NCI-H524 (cell line): ENCODE measurements around the gene KSR2.
A peak's percentile ranks its signal among the peaks of the same experiment; 100 is the strongest.

ENCODE experiments used
- DNase-seq, 2 experiments: peaks; one replicate each; lab custom pipeline; 2025; lab: John Stamatoyannopoulos, UW

The KSR2 gene

DNA sequence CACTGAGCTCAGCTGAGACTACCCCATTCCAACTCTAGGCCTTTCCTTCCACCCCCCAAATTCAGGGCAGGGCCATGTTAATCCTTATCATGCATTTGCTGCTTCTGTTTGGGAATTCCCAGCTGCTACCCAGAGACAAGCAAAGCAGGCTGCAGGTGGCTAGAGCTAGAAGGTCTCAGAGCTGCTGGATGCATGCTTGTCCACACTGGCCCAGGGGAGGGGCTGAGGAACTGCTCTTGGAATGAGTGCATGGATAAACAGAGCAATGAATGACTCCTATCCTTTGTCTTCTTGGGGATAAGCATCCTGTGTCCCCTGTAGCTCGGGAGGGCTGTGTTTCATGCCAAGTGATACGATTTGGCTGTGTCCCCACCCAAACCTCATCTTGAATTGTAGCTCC is 470.5 kb downstream of the KSR2 start:
- no peak for DNase-seq

DNA sequence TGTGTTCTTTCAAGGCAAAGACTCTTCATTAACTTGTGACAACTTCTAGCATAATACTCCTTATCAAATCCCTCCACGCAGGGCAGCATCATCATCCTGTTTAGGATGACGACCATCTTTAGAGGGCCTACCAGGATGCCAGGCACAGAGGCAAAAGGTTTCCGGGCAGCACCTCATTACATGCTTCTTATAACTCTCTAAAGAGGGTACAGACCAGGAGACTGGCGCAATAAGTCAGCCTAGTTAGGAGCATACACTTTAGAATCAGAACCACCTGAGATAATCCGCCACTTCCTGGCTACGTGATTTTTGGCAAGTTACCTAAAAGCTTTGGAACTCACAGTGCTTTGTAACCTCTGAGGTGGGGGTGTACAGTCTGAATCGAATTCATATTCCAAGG is 471.4 kb downstream of the KSR2 start:
- no peak for DNase-seq

DNA sequence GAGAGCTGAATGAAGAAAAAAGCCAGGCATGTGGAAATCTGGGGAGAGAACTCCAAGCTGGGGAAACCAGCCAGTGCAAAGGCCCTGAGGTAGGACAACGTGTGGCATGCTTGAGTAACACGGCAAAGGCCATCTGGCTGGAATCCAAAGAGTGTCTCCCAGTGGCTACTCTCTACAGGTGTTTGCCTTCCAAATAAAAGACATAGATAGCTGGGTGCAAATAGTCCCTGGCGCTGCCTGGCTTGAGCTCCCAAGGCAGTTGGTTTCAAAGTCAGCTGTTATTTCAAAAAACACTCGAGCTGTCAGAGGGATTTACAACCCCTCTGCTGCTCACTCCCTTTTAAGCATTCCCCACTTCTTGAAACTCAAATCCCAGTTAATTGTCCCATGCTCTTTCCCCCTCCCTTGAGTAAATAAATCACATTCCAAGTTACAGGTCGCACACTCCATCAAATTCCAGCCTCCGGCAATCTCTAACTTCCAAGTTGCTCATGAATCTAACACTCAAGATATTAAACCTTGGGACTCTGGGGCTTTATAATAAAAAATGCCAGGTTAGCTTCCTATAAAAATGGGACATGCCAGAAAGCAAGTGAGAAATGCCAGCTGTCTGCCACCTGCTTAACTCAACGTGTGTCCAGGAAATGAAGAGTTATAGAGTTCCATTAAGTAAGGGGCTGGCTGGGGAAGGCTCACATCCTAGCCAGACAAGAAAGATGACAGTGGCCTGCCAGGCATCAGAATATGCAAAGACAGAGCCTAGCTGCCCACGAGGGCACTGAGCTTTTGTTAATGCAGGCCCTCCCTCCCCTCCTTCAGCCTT is 473.7 kb downstream of the KSR2 start:
- DNase-seq: peak; percentile 84 to 88

DNA sequence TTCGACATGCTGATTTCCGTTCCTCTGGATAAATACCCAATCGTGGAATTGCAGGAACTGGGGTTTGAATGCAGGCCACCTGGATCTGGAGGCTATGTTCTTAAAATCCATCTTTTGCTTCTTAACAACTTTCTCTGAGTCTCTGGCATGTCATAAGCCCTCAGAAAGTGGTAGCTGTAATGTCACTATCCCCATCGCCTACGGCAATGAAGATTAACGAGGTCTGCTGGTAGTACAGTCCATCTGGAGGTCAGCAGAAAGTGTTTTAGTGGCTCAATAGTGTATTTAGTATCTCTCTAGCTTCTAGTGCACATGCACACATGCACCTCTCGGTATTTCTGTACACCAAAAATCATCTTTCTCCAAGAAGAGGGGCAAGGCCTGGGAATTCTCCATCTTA is 477.1 kb downstream of the KSR2 start:
- peak in 1 of 2 experiments; percentile 15 for DNase-seq

DNA sequence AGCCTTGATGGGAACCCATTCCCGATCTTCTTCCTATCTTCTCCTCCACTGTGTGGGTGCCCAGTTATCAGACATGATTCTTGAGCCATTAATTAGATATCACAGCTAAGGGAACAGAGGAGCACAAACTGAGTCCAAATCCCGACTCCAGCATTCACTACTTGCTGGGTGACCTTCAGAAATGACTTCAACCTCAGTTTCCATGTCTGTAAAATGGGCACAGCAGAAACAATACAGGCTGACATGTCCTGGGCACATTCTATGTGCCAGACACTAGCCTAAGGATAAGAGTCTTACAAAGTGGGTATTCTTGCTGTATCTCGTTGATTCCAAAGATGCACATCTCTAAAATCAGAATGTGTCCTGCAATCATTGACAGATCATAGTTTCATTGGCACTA is 478.7 kb downstream of the KSR2 start:
- DNase-seq: no peak

DNA sequence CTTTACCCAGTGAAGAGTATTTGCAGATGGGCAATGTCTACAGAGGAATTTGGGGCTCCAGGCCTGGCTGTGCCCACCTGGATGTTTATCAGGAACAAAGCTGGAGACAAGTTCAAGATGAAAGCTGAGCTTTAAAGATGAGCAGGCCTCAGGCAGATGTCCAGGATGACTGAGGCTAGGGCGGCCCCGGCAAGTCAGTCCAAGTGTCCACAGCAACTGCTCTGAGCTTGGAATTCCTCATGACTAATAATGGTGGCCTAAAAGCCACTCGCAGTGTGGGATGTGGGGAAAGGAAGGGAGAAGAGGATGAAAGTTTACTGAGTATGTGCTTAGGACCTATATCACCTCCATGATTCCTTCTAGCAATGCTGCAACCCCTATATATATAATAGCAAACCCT is 479.1 kb downstream of the KSR2 start:
- no peak for DNase-seq

DNA sequence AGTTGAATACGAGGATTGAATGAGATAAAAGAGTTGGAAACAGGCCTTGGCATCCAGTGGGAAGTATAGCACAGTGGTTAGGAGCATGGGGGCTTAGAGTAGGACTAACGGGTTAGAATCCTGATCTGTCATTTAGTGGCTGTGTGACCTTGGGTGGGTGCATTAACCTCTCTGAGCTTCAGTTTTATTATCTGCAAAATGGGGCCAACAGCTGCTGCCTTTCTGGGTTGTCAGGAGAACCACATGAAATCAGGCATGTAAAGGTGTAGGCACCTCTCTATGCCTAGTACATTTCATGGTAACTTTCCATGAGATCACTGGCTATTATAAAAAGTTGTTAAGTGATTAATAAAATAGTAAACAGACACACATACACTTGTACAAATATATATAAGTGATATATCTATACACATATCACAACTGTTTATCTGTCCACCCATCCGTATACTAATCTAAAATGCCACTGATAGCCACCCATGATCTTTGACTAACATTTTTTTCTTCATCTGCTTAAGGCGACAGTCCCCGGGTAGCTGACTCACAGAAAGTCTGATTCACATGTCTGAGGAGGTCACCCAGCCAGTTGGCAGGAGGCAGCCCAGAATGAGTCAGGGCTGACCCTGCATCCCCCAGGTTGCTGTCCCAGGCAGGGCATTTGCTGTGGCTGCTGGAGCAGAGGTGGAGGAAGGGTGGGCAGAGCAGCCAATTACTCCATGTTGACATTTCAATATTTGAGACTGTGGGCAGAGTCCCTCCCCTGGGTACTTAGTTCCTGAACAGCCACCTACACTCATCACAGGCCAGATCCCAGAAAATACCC is 481.7 kb downstream of the KSR2 start:
- DNase-seq: no peak

DNA sequence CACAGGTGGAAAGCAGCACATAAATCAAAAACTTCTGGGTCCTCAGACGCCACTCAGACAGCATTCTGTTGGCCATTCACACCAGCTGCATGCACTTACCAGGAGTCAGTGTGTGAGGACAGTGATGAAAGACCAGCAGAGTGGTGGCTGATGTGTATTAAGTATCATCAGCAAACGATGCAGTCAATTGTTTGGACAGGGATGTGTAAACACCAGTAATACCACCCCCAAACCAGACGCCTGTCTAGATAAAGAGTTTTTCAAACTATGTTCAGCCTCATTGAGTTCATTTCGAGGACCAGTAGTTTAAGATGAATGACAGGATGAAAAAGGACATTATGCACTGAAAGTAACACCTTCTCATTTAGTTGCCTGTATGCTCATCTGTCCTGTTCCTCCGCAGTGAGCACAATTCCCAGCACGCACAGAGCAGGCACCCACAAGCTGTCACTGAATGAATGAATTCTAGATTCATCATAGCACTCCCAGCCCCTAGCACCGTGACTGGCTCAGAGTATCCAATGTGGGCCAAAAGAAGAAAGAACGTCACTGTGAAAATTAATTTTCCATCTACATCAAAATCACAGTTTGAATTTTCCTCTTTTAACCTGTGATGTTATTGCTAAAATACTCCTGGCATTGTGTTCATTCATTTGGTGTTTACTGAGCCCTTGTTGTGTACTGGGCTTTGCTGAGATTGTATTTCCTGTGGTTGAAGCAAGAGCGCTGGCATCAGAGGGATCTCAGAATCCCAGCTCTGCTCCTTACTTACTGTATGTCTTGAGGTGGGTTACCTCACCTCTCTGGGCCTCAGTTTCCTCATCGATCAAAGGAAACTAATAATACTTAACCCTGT is 482.6 kb downstream of the KSR2 start:
- no peak for DNase-seq

DNA sequence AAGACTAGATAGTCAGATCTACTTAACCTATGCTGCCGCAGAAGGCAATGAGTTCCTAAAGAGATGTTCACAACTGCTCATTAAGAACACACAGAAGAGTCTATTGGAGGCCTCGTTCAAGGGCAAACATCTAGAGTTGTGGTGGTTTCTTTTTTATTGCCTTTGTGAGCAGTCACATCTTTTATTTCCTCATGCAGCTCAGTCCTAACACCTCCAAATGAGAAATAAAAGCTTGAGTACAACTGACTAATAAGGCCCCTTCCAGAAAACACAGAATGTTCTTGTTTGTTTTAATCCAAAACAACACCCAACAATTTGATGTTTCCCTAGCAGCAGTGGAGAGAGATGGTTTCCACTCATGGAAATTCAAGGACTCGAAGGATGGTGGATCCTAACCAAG is 483.9 kb downstream of the KSR2 start:
- no peak for DNase-seq

DNA sequence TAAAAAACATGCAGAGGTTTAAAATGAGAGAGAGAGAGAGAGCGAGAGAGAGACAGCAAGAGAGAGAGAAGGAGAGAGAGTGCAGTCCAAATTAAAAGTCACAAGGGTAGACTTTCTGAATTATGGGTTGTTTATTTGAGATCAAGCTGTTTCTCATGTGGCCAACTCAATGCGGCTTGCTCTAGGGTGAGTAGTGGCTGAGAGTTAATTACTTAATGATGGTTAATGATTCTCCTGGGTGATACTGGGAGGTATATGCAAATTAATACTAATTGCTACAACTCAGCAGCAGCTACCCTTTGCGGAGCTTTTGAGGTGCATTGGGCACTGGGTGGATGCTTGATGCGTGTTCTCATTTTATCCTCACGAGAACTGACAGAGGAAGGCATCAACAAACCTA is 485.3 kb downstream of the KSR2 start:
- no peak for DNase-seq

DNA sequence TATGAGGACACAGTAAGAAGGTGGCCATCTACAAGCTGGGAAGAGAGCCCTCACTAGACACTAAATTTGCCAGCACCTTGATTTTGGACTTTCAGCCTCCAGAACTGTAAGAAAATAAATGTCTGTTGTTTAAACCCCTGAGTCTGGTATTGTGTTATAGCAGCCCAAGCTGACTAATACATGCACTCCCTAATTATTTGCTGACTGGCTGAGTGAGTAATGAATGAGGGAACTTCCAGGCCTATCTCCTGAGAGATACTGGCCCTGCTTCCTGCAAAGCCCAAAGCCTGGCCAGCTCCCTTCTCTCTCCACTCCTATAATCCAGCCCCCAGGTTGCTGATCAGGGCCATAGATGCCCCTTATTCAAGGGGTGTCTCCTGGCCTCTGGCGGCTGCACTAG is 487.3 kb downstream of the KSR2 start:
- DNase-seq: no peak

DNA sequence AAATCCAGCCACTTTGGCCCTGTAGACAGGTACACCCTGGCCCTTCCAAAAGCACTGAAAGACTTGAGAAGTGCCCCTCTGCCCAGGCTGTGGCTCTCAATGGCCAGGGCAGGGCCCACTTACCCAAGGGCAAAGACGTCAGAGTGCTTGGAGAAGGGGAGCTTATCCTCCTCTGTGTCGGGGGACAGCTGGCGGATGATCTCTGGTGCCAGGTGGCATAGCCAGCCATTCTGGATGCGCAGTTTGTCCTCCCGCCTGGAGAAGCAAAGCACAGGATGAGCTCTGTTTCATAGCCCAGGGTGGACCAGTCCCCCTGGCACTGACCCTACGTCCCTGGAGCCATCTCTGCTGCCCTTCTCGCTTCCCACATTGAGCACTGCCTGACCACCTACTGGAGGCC is 492.4 kb downstream of the KSR2 start:
- DNase-seq: peak; percentile 82 to 90

DNA sequence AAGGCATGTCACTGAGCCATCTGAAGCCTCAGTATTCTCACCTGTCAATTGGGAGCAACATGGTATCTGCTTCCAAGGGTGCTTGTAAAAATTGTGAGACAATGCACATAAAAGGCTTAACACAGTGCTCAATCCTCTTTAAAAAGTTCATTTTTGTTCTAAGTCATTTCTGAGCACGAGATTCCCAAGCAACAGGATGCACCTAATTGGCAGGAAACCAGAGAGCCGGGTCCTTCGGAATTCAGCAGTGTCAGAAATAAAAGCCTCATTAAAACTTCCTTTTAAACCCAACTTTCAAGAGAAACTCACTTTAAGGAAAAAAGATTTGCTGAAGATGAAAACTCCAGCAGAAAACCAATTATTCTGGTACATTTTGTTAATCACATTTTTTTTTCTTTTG is 494.9 kb downstream of the KSR2 start:
- no peak for DNase-seq

DNA sequence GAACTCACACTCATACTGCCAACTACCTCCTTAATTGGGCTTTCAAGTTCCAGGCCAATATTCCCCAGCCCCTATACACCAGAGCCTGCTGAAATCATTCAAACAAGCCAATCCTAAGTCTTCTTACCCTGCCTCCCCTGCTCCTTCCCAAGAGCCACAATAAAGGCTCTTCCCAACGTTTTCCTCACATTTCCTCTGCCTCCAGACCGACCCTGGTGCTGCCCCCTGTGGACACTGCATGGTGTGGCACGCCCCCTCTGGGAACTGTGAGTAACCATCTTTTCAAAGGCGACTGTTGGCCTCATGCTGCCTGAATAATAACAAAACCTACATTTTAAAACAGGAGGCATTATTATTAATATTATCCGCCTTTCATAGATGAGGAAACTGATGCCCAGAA is 495.8 kb downstream of the KSR2 start:
- DNase-seq: peak; percentile 5 to 10

DNA sequence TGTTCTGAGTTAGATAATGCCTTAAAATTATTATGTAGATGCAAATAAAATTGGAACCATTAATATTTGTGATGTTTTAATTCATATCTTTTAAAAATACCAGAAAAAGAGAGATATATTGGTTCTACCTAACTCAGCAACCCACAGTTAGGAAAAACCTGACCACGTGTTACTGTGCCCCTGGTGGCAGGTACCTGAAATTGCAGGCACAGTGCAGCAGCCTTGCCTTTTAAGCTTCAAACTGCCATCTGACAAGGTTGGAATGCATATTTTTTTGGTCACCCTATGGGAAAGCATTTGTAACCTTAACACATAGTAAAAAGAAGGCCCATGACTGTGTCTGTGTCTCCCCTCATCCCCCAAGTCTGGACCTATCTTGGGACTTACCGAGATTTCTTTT is 498.0 kb downstream of the KSR2 start:
- DNase-seq: no peak

DNA sequence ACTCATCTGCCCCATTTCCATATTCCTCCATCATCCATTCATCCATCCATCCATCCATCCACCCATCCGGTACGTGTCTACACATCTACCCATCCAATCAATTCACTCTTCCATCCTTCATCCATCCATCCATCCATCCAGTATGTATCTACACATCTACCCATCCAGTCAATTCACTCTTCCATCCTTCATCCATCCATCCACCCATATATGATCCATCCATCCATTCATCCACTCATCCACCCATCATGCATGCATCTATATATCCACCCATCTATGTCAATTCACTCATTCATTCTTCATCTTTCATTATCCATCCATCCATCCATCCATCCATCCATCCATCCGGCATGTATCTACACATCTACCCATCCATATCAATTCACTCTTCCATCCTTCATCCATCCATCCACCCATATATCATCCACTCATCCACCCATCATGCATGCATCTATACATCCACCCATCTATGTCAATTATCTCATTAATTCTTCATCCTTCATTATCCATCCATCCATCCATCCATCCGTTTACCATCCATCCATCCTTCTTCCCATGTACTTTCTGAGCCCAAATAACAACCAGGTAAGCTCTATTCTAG is 498.8 kb downstream of the KSR2 start:
- DNase-seq: no peak

DNA sequence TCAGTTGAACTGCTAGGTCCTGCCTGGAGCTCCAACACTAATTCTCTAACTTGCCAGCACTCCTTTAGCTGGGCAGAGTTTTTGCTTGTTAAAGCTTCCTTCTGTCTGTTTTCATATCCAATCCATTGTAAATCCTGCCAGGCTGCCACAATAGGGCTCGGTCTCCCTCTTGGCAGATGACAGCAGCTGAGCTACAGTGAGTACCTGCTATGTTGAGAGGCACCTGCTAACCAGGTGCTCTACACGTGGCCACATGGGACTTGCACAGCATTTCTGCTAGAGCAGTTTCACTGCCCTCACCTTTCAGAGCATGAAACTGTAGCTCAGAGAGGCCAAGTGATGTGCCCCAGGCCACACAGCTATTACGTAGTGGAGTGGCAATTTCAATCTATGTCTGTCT is 500.8 kb downstream of the KSR2 start:
- no peak for DNase-seq

DNA sequence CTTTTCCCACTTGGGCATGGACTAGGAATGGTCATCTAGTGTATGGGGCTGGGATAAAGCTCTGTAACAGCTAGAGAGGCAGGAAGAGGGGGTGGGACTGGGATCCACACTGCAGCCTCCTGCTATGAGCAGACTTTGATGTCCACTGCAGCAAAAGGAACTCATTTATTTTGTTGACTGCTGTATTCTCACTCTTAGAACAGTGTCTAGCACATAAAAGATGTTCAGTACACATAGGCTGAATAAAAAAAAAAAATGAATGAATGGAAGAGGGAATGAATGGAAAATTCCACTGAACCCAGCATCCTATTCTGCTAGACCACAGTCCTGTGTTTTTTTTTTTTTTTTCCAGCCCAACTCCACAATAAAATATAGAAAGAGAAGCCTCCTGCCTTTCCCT is 501.2 kb downstream of the KSR2 start:
- no peak for DNase-seq

DNA sequence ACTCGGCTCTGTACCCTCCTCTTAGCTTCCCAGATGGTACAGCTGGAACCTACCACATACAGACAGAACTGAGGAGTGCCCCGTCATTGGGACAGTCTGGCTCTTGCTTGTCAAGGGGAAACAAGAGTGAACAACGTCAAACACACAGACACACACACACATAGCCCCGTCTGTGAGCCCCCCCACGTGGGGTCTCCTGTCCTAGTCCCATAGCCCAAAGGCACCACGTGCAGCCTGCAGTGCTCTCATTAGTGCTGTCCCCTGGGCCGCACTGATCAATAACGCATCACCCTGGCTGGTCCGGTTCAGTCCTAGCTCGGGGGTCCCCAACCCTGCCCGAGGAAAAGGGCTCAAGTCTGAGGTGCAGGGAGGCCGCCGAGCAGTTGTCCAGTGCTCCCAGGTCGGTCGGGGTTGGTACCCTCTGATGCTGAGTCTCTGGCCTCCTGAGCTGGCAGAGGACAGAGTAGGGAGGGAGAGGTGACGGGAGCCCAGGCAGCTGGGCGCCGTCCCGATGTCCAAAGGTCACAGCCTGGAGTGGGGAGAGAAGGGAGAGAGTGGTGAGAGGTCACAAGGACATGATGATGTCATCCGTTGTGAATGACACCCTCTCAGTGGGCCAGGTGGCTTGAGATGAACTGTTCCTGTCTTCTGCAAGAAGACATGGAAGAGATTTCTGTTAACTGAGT is 502.0 kb downstream of the KSR2 start:
- no peak for DNase-seq

DNA sequence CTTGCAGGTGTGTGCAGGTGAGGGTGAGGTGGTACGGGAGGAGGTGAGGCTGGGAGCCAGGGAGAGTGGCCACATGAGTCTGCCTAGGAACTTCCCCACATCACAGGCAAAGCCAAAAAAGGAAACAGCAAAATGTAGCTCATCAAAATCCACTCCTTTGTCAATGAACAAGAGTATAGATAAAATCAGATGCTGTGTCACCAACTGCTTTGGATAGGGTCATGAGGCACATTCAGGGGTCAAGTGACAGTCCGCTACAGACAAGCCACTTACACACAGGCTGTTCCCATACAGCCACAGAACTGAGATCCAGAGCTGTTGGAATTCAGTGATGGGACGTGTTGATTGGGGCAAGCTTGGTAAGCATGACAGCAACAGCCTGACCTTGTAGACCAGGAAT is 507.1 kb downstream of the KSR2 start:
- DNase-seq: no peak

DNA sequence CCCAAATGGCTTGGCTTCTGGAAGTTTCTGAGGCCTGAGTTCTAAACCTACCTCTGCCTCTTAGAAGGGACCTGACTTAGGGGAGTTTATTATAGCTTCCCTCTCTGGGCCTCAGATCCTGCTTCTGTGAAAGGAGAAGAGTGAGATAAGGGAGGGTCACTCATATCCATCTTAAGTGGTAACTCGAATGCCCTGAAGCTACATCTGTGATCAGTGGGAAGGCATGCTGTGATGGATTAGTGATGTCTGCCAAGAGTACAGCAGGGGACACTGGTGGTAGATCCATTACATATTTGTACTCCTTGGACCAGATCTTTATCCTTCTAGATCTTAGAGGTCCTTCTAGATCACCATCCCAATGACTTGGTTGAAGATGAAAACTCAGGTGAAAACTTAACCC is 509.6 kb downstream of the KSR2 start:
- no peak for DNase-seq

DNA sequence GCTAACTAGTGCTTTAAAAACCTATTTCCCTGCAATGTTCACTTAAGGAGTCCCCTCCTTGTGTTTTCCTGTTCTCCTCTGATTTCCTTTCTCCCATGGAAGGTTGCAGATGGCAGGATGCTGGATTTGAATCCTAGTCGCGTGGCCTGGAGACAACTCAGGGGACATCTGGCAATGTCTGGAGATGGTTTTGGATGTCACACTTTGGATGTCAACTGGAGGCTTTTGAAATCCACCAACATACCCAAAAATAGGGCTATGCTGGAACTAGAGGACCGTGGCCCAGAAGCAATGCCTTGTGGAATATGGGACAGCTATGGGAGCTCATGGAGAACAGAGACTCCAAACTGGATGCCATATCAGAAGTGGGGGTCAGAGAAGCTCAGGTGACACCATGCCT is 511.6 kb downstream of the KSR2 start:
- DNase-seq: no peak
